GM12874 (cell line): Measurements from ENCODE around the gene POU2AF1.

Experiments
- TF ChIP-seq, protein P1 (sequence below): IDR thresholded peaks from 2 replicates; pipeline ENCODE4 v1.5.1; 2011; ENCODE audit warnings: low read depth, mild to moderate bottlenecking, control low read depth, low read length, moderate library complexity; ENCODE audit not compliant: insufficient read depth

POU2AF1 gene

GRCh38 chr11:111399187-111400031 is 20.3 kb upstream of the POU2AF1 start:
- TF ChIP-seq, protein P1, sequence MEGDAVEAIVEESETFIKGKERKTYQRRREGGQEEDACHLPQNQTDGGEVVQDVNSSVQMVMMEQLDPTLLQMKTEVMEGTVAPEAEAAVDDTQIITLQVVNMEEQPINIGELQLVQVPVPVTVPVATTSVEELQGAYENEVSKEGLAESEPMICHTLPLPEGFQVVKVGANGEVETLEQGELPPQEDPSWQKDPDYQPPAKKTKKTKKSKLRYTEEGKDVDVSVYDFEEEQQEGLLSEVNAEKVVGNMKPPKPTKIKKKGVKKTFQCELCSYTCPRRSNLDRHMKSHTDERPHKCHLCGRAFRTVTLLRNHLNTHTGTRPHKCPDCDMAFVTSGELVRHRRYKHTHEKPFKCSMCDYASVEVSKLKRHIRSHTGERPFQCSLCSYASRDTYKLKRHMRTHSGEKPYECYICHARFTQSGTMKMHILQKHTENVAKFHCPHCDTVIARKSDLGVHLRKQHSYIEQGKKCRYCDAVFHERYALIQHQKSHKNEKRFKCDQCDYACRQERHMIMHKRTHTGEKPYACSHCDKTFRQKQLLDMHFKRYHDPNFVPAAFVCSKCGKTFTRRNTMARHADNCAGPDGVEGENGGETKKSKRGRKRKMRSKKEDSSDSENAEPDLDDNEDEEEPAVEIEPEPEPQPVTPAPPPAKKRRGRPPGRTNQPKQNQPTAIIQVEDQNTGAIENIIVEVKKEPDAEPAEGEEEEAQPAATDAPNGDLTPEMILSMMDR = no peak

GRCh38 chr11:111397034-111397433 is 18.0 kb upstream of the POU2AF1 start:
- TF ChIP-seq, protein P1 = no peak

- TF ChIP-seq, protein P1 = no peak
Observed at GRCh38 chr11:111395749-111396148, 16.7 kb upstream of the POU2AF1 start.

DNA sequence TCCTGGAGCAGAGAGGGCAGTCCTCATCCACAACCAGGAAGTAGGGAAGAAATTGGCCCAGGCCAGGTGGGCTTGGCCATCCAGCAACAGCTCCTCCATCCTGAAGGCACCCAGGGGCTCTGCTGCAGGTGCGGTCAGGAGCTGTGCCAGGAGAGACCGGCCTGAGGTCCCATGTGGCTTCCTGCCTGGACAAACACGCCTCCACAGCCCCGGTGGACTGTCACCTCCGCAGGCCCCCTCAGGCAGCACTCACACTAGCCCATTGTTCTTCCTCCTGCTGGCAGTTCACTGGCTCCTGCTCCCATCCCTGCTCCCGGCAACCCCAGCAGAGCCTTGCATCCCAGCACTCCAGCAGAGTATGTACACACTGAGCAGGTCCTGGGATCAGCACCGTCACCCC is 16.0 kb upstream of the POU2AF1 start:
- TF ChIP-seq, protein P1 = no peak

- TF ChIP-seq, protein P1 = no peak
Observed at GRCh38 chr11:111393585-111393984, 14.5 kb upstream of the POU2AF1 start.

DNA sequence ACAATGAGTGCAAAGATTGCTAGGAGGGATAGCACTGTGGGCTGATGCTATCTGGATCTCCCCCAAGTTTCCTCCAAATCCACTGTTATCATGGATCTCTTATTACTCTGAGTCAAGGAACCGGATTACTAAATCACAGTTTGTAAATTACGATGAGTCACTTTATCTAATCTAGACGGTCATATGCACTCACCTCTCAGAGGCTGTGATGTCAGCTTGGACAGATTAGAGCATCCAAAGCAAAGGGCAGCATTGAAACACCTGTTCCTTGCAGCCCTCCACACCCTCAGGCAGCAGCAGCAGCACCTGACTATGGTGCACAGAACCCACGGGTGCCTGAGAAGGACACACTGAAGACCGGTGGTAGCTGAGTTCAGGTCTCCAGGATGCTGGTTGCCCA is 14.0 kb upstream of the POU2AF1 start:
- TF ChIP-seq, protein P1 = no peak

- TF ChIP-seq, protein P1 = no peak
Observed at GRCh38 chr11:111392552-111392951, 13.5 kb upstream of the POU2AF1 start.
